ENCODE results near the gene STRADA. TPM values are rescaled to one million over a fixed set of nuclear protein-coding genes. Genes with fewer than 3 reads are reported as not detected.

The STRADA gene
- polyA plus RNA-seq, 3 donors: 12.5 to 51.9 (median 19.8) TPM

- H2AFZ ChIP-seq (ENCODE audit: insufficient read depth, low read depth, low read length, poor library complexity, severe bottlenecking): peak overlapping the region; percentile 70
Observed at GRCh38 chr17:63700528-63701455, 40.8 kb downstream of the STRADA start.

More at GRCh38 chr17:63700528-63701455, 40.8 kb downstream of the STRADA start:
- 3% methylated on average over 86 of the region's 88 CpGs for WGBS (ENCODE audit: insufficient coverage)
- H3K4me1 ChIP-seq (ENCODE audit: control insufficient read depth in 1 of 2, insufficient read depth in 2 of 2, low read length in 2 of 2): peaks cover 59 to 70% of the 10 kb centered on the region in 2 donors
- Mint-ChIP-seq H3K4me3 (peak overlapping the region; percentile 86 to 97), H3K4me1 (peaks cover 61% of the 10 kb centered on the region), H3K27me3 (ENCODE audit: low read depth in 3 of 3) (no peaks in the 10 kb centered on the region), H3K36me3 (peaks cover 43 to 54% of the 10 kb centered on the region in 2 donors), H3K9me3 (peaks cover 0 to 2% (median 0%) of the 10 kb centered on the region in 7 donors), H3K27ac (peak overlapping the region; percentile 97 to 99 (median 98))
- peak overlapping the region; percentile 36 to 100 (median 50) for H3K4me3 ChIP-seq (replicated peaks in 1 of 3; ENCODE audit: low read depth in 2 of 3, low read length in 3 of 3)
- no peak for TF ChIP-seq CTCF (IDR thresholded peaks at IDR 0.05)
- H3K27me3 ChIP-seq (ENCODE audit: control insufficient read depth in 2 of 2, insufficient read depth in 2 of 2, low read length in 2 of 2): no peaks in the 10 kb centered on the region
- H3K79me2 ChIP-seq (ENCODE audit: insufficient read depth, low read length): peaks cover 58% of the 10 kb centered on the region
- H3K27ac ChIP-seq (ENCODE audit: low read depth in 1 of 2, low read length in 2 of 2): peak overlapping the region; percentile 88 to 95
- peak in 2 of 3 donors; percentile 24 to 47 for DNase-seq
- H3K9ac ChIP-seq (ENCODE audit: insufficient read depth, low read length, poor library complexity, severe bottlenecking): peak overlapping the region; percentile 91
- H3K36me3 ChIP-seq (replicated peaks in 1 of 2; ENCODE audit: control insufficient read depth in 1 of 2, insufficient read depth in 2 of 2, low read length in 2 of 2): peaks cover 37 to 51% of the 10 kb centered on the region in 2 donors
- no peaks in the 10 kb centered on the region for H3K9me3 ChIP-seq (replicated peaks in 1 of 2; ENCODE audit: control insufficient read depth in 1 of 2, insufficient read depth in 1 of 2, low read length in 2 of 2)
- intact Hi-C loops (cut with micrococcal nuclease): loop anchor here in 1 of 2 donors (5.0 kb wide), 1 partner anchor 142 kb away; the partner anchor contains the start of gene SMARCD2
- peak overlapping the region; percentile 100 for H3K4me2 ChIP-seq (replicated peaks; ENCODE audit: extremely low read depth, low read length, poor library complexity, severe bottlenecking)
- H4K20me1 ChIP-seq (ENCODE audit: insufficient read depth, low read length): peaks cover 75% of the 10 kb centered on the region
